GM12865 (cell line): ENCODE measurements around the gene CTNNA1.

Experiments used
- DNase-seq: peaks from one replicate; pipeline ENCODE4 v3.0.0; 2010; ENCODE audit warnings: low read depth
- H3K4me3 ChIP-seq: 2 replicates; pipeline ENCODE4 v1.5.1; 2011; ENCODE audit warnings: mild to moderate bottlenecking, low read depth, low read length, control low read depth
- CTCF ChIP-seq: IDR thresholded peaks from 2 replicates; pipeline ENCODE4 v1.5.1; 2011; ENCODE audit warnings: low read length, control low read depth, low read depth, inconsistent platforms; ENCODE audit not compliant: insufficient read depth; ENCODE audit errors: missing control alignments

The CTNNA1 gene

GRCh38 chr5:138967791-138968448 is 214.7 kb downstream of the CTNNA1 start:
- DNase-seq, result peak; percentile 11

GRCh38 chr5:138968601-138969000 is 215.4 kb downstream of the CTNNA1 start:
- H3K4me3 ChIP-seq, result no peak overlapping the region
- no peak for DNase-seq
- TF ChIP-seq CTCF, result no peak

More at GRCh38 chr5:138967791-138968448, 214.7 kb downstream of the CTNNA1 start:
- H3K4me3 ChIP-seq, result no peak overlapping the region
- no peak for TF ChIP-seq CTCF

- H3K4me3 ChIP-seq, result no peak overlapping the region
- DNase-seq, result no peak
- TF ChIP-seq CTCF, result no peak
Observed at GRCh38 chr5:138969323-138970002, 216.2 kb downstream of the CTNNA1 start.

GRCh38 chr5:138972230-138972629 is 219.0 kb downstream of the CTNNA1 start:
- H3K4me3 ChIP-seq, result no peak overlapping the region
- no peak for DNase-seq
- no peak for TF ChIP-seq CTCF

GRCh38 chr5:138972836-138973235 is 219.6 kb downstream of the CTNNA1 start:
- no peak for TF ChIP-seq CTCF
- H3K4me3 ChIP-seq, result no peak overlapping the region
- DNase-seq, result no peak

GRCh38 chr5:138974227-138975063 is 221.2 kb downstream of the CTNNA1 start:
- H3K4me3 ChIP-seq, result no peak overlapping the region
- no peak for TF ChIP-seq CTCF
- no peak for DNase-seq
